Measurements from ENCODE around the gene SNX13.

Gene SNX13

GRCh38 chr7:17854261-17855047 is 85.8 kb downstream of the SNX13 start:
- no peak overlapping the region for H3K27ac ChIP-seq (ENCODE audit: low read depth, low read length)
- H3K36me3 ChIP-seq (ENCODE audit: control insufficient read depth, insufficient read depth, low read length): peaks cover 6% of the 10 kb centered on the region
- no peak overlapping the region for H3K4me3 ChIP-seq (ENCODE audit: low read length)
- no peak overlapping the region for H3K9ac ChIP-seq (ENCODE audit: low read length)
- H3K27me3 ChIP-seq (ENCODE audit: control insufficient read depth, insufficient read depth, low read length): no peaks in the 10 kb centered on the region
- no peaks in the 10 kb centered on the region for H3K4me1 ChIP-seq (ENCODE audit: control insufficient read depth, insufficient read depth, low read length)

- H3K36me3 ChIP-seq (ENCODE audit: control insufficient read depth, insufficient read depth, low read length): peaks cover 14% of the 10 kb centered on the region
- no peak overlapping the region for H3K9ac ChIP-seq (ENCODE audit: low read length)
- H3K4me1 ChIP-seq (ENCODE audit: control insufficient read depth, insufficient read depth, low read length): no peaks in the 10 kb centered on the region
- no peak overlapping the region for H3K27ac ChIP-seq (ENCODE audit: low read depth, low read length)
- H3K4me3 ChIP-seq (ENCODE audit: low read length): no peak overlapping the region
- no peaks in the 10 kb centered on the region for H3K27me3 ChIP-seq (ENCODE audit: control insufficient read depth, insufficient read depth, low read length)
These were observed 87.9 kb downstream of the SNX13 start for GRCh38 chr7:17852361-17852760.

- Histone ChIP-seq H3K9ac (ENCODE audit: low read length) (no peak overlapping the region), H3K27me3 (ENCODE audit: control insufficient read depth, insufficient read depth, low read length) (no peaks in the 10 kb centered on the region), H3K4me3 (ENCODE audit: low read length) (no peak overlapping the region), H3K27ac (ENCODE audit: low read depth, low read length) (no peak overlapping the region), H3K36me3 (ENCODE audit: control insufficient read depth, insufficient read depth, low read length) (peaks cover 14% of the 10 kb centered on the region), H3K4me1 (ENCODE audit: control insufficient read depth, insufficient read depth, low read length) (no peaks in the 10 kb centered on the region)
These were observed 90.8 kb downstream of the SNX13 start for GRCh38 chr7:17849504-17849903.

GRCh38 chr7:17848516-17848915 is 91.8 kb downstream of the SNX13 start:
- no peaks in the 10 kb centered on the region for H3K4me1 ChIP-seq (ENCODE audit: control insufficient read depth, insufficient read depth, low read length)
- peaks cover 14% of the 10 kb centered on the region for H3K36me3 ChIP-seq (ENCODE audit: control insufficient read depth, insufficient read depth, low read length)
- H3K27me3 ChIP-seq (ENCODE audit: control insufficient read depth, insufficient read depth, low read length): no peaks in the 10 kb centered on the region
- no peak overlapping the region for H3K27ac ChIP-seq (ENCODE audit: low read depth, low read length)
- H3K9ac ChIP-seq (ENCODE audit: low read length): no peak overlapping the region
- H3K4me3 ChIP-seq (ENCODE audit: low read length): no peak overlapping the region

GRCh38 chr7:17846935-17847334 is 93.4 kb downstream of the SNX13 start:
- Histone ChIP-seq H3K27ac (ENCODE audit: low read depth, low read length) (no peak overlapping the region), H3K36me3 (ENCODE audit: control insufficient read depth, insufficient read depth, low read length) (peaks cover 14% of the 10 kb centered on the region), H3K9ac (ENCODE audit: low read length) (no peak overlapping the region), H3K4me3 (ENCODE audit: low read length) (no peak overlapping the region), H3K27me3 (ENCODE audit: control insufficient read depth, insufficient read depth, low read length) (no peaks in the 10 kb centered on the region), H3K4me1 (ENCODE audit: control insufficient read depth, insufficient read depth, low read length) (no peaks in the 10 kb centered on the region)

GRCh38 chr7:17845197-17845547 is 95.1 kb downstream of the SNX13 start:
- Histone ChIP-seq H3K4me1 (ENCODE audit: control insufficient read depth, insufficient read depth, low read length) (no peaks in the 10 kb centered on the region), H3K4me3 (ENCODE audit: low read length) (no peak overlapping the region)

GRCh38 chr7:17844514-17845196 is 95.6 kb downstream of the SNX13 start:
- Histone ChIP-seq H3K27me3 (ENCODE audit: control insufficient read depth, insufficient read depth, low read length) (no peaks in the 10 kb centered on the region), H3K36me3 (ENCODE audit: control insufficient read depth, insufficient read depth, low read length) (peaks cover 11% of the 10 kb centered on the region), H3K9ac (ENCODE audit: low read length) (no peak overlapping the region), H3K4me3 (ENCODE audit: low read length) (no peak overlapping the region), H3K27ac (ENCODE audit: low read depth, low read length) (no peak overlapping the region), H3K4me1 (ENCODE audit: control insufficient read depth, insufficient read depth, low read length) (no peaks in the 10 kb centered on the region)

More at GRCh38 chr7:17845197-17845547, 95.1 kb downstream of the SNX13 start:
- H3K36me3 ChIP-seq (ENCODE audit: control insufficient read depth, insufficient read depth, low read length): peaks cover 11% of the 10 kb centered on the region
- H3K27ac ChIP-seq (ENCODE audit: low read depth, low read length): no peak overlapping the region
- no peak overlapping the region for H3K9ac ChIP-seq (ENCODE audit: low read length)
- H3K27me3 ChIP-seq (ENCODE audit: control insufficient read depth, insufficient read depth, low read length): no peaks in the 10 kb centered on the region

- peaks cover 11% of the 10 kb centered on the region for H3K36me3 ChIP-seq (ENCODE audit: control insufficient read depth, insufficient read depth, low read length)
- H3K4me1 ChIP-seq (ENCODE audit: control insufficient read depth, insufficient read depth, low read length): no peaks in the 10 kb centered on the region
These were observed 96.3 kb downstream of the SNX13 start for GRCh38 chr7:17844022-17844421.

GRCh38 chr7:17843041-17843440 is 97.3 kb downstream of the SNX13 start:
- H3K27me3 ChIP-seq (ENCODE audit: control insufficient read depth, insufficient read depth, low read length): no peaks in the 10 kb centered on the region

More at GRCh38 chr7:17844022-17844421, 96.3 kb downstream of the SNX13 start:
- no peaks in the 10 kb centered on the region for H3K27me3 ChIP-seq (ENCODE audit: control insufficient read depth, insufficient read depth, low read length)
- no peak overlapping the region for H3K4me3 ChIP-seq (ENCODE audit: low read length)
- no peak overlapping the region for H3K27ac ChIP-seq (ENCODE audit: low read depth, low read length)
- H3K9ac ChIP-seq (ENCODE audit: low read length): no peak overlapping the region

GRCh38 chr7:17832820-17833355 is 107.4 kb downstream of the SNX13 start:
- H3K27me3 ChIP-seq (ENCODE audit: control insufficient read depth, insufficient read depth, low read length): no peaks in the 10 kb centered on the region
- H3K4me1 ChIP-seq (ENCODE audit: control insufficient read depth, insufficient read depth, low read length): no peaks in the 10 kb centered on the region
- no peaks in the 10 kb centered on the region for H3K36me3 ChIP-seq (ENCODE audit: control insufficient read depth, insufficient read depth, low read length)
- H3K4me3 ChIP-seq (ENCODE audit: low read length): no peak overlapping the region
- no peak overlapping the region for H3K9ac ChIP-seq (ENCODE audit: low read length)
- no peak overlapping the region for H3K27ac ChIP-seq (ENCODE audit: low read depth, low read length)

More at GRCh38 chr7:17843041-17843440, 97.3 kb downstream of the SNX13 start:
- Histone ChIP-seq H3K9ac (ENCODE audit: low read length) (no peak overlapping the region), H3K4me3 (ENCODE audit: low read length) (no peak overlapping the region), H3K27ac (ENCODE audit: low read depth, low read length) (no peak overlapping the region), H3K36me3 (ENCODE audit: control insufficient read depth, insufficient read depth, low read length) (peaks cover 6% of the 10 kb centered on the region), H3K4me1 (ENCODE audit: control insufficient read depth, insufficient read depth, low read length) (no peaks in the 10 kb centered on the region)

- Histone ChIP-seq H3K27me3 (ENCODE audit: control insufficient read depth, insufficient read depth, low read length) (no peaks in the 10 kb centered on the region), H3K4me1 (ENCODE audit: control insufficient read depth, insufficient read depth, low read length) (no peaks in the 10 kb centered on the region), H3K27ac (ENCODE audit: low read depth, low read length) (no peak overlapping the region), H3K36me3 (ENCODE audit: control insufficient read depth, insufficient read depth, low read length) (no peaks in the 10 kb centered on the region), H3K4me3 (ENCODE audit: low read length) (no peak overlapping the region), H3K9ac (ENCODE audit: low read length) (no peak overlapping the region)
These were observed 108.1 kb downstream of the SNX13 start for GRCh38 chr7:17832242-17832641.

- no peak overlapping the region for H3K9ac ChIP-seq (ENCODE audit: low read length)
- H3K4me1 ChIP-seq (ENCODE audit: control insufficient read depth, insufficient read depth, low read length): no peaks in the 10 kb centered on the region
- no peaks in the 10 kb centered on the region for H3K36me3 ChIP-seq (ENCODE audit: control insufficient read depth, insufficient read depth, low read length)
- H3K27me3 ChIP-seq (ENCODE audit: control insufficient read depth, insufficient read depth, low read length): no peaks in the 10 kb centered on the region
- H3K27ac ChIP-seq (ENCODE audit: low read depth, low read length): no peak overlapping the region
- H3K4me3 ChIP-seq (ENCODE audit: low read length): no peak overlapping the region
These were observed 110.1 kb downstream of the SNX13 start for GRCh38 chr7:17830206-17830605.

Measured in rectal smooth muscle tissue (tissue), 1 donor.